GM21786 (cell line): ENCODE measurements around the gene WDR19.
"Not testable (repeated sequence)": the region's sequence is repeated elsewhere in the genome, so short reads cannot be mapped to it uniquely, and the experiment has no call there.

ENCODE experiments used
- ATAC-seq: cut with Tn5 transposase; IDR thresholded peaks from one replicate; pipeline ENCODE4 v1.9.1; 2021; ENCODE audit not compliant: unreplicated experiment

WDR19 gene

DNA sequence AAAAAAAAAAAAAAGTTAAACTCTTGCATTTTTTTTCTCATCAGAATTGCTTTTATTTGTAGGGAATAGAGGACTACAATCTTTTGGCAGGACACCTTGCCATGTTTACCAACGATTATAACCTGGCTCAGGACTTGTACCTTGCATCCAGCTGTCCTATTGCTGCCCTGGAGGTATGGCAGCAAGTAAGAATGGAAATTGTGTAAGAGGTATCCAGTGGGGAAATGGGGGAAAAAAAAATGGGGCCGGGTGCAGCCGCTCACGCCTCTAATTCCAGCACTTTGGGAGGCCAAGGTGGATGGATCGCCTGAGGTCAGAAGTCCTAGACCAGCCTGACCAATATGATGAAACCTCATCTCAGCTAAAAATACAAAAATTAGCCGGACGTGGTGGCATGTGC is 49.8 kb downstream of the WDR19 start:
- no peak for ATAC-seq

DNA sequence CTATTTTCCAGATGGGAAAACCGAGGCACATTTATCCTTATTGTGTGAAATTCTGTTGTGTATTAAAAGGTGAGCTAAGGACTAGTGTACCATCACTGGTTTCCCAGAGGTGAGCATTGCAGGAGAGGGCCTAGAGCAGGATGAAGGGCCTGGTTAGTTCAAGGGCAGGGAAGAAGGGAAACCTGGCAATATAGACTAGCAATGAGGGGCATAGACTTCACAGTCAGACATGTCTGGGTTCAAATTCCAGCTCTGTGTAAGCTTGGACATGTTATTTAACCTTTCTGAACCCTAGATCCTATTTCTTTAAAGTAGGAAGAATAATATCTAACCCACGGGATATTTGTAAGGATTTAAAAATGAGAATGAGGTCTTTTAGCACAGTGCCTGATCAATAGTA is 50.8 kb downstream of the WDR19 start:
- ATAC-seq = no peak

DNA sequence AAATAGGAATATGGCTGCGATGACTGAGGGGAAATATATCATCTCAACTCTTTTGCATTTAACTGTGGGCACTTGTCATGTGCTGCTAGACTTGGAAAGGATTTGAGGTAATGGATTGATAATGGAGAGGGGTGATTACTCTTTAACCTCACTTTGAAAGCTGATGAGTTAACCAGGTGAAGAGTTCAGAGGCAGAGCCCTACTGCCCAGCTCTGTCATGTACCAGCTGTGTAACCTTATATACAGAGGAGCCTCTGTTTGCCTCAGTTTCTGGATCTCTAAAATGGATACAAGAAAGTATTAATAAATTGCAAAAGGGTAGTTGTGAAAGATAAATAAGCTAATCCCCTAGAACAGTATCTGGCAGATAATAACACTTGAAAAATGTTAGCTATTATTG is 51.5 kb downstream of the WDR19 start:
- no peak for ATAC-seq

- ATAC-seq = no peak
Measured at GRCh38 chr4:39235021-39235420, 52.7 kb downstream of the WDR19 start.

DNA sequence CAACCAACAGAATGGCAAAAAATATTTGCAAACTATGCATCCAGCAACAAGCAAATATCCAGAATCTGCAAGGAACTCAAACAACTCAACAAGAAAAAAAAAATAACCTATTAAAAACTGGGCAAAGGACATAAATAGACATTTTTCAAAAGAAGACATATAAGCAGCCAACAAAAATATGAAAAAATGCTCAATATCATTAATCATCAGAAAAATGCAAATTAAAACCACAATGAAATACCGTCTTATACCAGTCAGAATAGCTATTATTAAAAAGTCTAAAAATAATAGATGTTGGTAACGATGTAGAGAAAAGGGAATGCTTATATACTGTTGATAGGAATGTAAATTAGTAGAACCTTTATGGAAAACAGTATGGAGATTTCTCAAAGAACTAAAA is 53.4 kb downstream of the WDR19 start:
- no peak for ATAC-seq

DNA sequence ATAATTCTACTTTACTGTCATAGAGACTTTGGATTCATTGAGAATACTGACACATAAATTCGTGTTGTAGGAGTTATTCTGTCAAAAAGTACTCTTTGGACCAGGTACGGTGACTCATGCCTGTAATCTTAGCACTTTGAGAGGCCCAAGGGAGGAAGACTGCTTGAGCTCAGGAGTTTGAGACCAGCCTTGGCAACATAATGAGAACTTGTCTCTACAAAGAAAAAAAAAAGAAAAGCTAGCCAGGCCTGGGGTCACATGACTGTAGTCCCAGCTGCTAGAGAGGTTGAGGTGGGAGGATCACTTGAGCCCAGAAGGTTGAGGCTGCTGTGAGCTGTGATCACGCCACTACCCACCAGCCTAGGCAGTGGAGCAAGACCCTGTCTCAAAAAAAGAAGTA is 54.9 kb downstream of the WDR19 start:
- no peak for ATAC-seq

DNA sequence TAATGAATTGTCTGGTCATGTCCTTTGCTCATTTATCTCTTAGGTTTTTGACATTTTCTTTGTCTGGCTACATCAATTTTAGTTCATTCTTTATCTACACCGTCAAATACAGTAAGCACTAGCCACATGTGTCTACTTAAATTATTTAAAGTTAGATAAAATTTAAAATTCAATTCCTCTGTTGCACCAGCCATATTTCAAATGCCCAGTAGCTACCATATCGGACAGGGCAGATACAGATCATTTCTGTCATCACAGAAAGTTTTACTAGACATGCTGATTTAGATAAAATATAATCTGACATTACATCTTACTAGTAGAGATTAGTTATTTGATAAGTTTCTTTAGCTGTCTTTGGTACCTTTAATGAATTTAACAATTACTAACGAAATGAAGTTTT is 61.1 kb downstream of the WDR19 start:
- no peak for ATAC-seq

GRCh38 chr4:39255266-39255665 is 72.9 kb downstream of the WDR19 start:
- no peak for ATAC-seq

- ATAC-seq = no peak
Measured at GRCh38 chr4:39255871-39256270, 73.5 kb downstream of the WDR19 start.

DNA sequence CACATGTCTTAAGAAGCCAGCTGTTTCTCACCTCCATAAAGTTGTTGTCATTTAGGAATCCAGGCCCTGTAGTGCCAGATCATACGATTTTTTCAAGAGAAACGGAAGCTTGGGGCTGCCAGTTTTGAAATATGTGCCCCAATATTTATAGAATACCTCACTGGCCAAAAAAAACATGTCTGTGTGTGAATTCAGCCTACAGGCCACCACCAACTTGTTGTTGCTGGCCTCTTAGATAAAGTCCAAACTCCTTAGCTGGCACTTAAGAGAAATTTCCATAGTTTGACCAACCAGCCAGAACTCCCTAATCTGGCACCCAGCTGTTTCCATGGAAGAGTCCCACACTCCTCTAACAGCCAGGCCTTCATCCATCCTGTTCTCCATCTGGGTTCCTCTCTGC is 74.1 kb downstream of the WDR19 start:
- no peak for ATAC-seq

DNA sequence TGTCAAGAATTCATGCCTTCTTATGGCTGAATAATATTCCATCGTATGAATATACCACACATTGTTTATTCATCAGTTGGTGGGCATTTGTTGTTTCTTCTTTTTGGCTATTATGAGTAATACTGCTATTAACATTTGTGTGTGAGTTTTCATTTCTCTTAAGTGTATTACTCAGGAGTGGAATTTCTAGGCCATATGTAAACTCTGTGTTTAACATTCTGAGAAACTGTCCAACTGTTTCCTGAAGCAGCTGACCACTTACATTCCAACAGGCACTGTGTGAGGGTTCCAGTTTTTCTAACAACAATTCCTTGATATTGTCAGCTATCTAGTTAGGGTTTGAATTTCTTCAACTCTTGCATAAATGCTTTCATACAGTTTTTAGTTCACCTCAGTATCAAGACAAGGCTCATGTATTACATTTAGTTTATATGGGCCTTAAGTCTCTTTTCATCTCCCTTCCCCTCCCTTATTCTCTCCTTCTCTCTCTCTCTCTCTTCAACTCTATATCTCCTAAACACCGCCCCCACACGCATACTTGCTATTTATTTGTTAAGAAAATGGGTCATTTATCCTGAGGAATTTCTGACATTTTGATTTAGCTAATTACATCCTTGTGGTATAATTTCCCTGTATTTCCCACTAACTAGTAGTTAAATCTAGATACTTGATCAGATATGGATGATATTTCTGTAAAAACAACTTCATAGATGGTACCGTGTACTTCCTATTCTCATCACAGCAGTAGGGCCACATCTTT is 77.4 kb downstream of the WDR19 start:
- no peak for ATAC-seq

- ATAC-seq = no peak
Measured at GRCh38 chr4:39263895-39264294, 81.6 kb downstream of the WDR19 start.

GRCh38 chr4:39274503-39274902 is 92.2 kb downstream of the WDR19 start:
- no peak for ATAC-seq

DNA sequence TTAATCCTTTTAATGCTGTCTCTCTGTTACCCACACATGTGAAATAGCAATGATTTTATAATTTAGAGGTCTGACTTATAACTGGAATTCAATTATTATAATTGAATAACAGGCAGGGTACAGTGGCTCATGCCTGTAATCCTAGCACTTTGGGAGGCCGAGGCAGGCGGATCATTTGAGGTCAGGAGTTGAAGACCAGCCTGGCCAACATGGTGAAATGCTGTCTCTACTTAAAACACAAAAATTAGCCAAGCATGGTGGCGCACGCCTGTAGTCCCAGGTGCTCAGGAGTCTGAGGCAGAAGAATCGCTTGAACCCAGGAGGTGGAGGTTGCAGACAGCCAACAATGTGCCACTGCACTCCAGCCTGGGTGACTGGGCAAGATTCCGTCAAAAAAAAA is 95.3 kb downstream of the WDR19 start:
- ATAC-seq = not testable (repeated sequence)

DNA sequence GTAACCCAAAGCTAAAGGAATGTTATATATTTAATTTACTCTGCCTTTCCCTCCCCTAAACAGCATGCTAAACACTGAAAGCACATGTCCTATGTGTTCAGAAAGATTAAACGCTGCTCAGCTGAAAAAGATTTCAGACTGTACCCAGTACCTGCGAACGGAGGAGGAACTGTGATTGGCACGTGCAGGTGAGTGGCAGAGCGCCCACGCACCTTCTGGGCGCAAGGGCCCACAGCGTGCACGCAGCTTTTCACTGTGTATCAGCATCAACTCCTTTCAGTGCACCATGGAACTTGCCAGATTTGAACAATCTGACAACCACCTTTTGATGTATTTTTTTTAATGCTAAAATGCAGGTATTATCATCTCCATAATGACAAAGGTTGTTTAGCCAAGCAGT is 96.1 kb downstream of the WDR19 start:
- no peak for ATAC-seq

- ATAC-seq = no peak
Measured at GRCh38 chr4:39279416-39279815, 97.1 kb downstream of the WDR19 start.

DNA sequence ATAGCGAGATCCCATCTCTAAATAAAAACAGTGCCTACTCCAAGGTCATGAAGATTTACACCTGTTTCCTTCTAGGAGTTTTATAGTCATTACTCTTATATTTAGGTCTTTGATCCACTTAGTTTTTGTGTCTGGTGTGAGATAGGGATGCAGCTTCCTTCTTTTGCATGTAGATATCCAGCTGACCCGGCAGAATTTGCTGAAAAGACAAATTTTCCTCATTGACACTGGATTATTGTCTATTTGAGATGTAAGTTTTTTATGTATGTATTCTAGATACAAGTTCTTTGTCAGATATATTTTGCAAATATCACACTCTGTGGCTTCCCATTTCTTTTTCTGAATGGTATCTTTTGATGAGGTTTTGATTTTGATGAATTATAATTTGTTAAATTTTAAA is 98.4 kb downstream of the WDR19 start:
- ATAC-seq = no peak

DNA sequence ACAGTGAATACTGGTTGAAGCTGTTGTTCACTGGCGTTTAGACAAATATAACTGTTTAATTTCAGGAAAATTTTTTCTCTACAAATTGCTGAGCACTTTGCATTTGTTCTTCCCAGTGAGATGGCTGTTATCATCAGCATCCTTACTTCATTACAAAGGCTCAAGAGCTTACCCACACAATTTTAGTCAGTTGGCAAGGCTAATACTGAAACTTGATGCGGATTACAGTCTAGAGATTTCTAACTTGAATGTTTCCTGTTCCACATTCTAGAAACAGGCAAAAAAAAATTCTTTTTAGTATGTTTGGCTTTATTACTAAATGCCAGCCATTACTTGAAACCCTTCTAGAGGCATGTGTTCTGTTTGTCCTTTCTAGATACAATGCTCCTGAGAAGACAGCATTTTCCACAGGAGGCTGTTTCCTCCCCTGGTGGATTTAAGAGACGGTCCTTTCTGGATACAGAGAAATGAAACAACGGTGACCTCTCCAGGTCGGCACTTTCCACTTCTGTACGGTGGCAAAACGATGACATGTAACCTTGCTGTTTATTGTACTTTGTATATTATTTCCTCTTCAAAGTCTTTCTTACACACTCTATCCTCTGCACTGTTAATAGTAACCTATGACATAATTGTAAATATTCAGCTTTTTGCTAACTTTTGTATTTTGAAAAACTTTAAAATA is 102.9 kb downstream of the WDR19 start:
- no peak for ATAC-seq

DNA sequence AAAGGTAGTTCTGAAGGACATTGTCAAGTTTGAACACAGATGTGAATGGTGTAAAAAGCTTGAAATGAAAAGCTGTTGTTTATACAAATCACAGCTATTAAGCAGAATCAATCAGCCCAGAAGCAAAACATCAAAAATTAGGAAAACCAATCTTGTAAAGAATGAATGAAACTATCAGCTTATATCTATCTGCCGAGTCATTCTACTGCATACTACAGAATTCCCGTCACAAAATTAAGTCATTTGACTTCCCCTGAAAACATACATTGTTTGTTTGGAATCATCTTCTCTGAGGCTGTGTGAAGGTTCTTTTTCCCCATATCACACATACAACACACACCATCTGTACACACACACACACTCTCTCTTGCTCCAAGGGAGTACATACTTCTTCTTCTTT is 103.5 kb downstream of the WDR19 start:
- ATAC-seq = no peak

GRCh38 chr4:39286263-39286662 is 103.9 kb downstream of the WDR19 start:
- no peak for ATAC-seq

- no peak for ATAC-seq
Measured at GRCh38 chr4:39287223-39287622, 104.9 kb downstream of the WDR19 start.

DNA sequence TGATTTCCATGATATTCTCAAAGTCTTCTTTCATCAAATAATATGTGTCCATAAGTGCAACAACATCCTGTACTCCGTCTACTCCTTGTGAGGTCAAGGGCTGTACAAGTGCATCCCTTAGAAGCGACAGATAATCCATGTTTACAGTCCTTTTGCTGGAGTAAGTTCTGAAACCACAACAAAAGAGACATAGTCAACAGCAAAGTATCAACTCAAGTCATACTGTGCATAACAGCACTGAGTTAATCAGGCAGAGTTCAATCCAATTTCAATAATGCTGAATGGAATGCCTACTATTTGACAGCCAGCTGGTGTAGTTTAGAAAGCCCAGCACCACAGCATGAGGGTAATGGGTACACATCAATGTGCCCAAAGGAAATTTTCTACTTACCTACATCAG is 109.4 kb downstream of the WDR19 start:
- no peak for ATAC-seq

GRCh38 chr4:39292433-39292832 is 110.1 kb downstream of the WDR19 start:
- not testable (repeated sequence) for ATAC-seq
